ENCODE measurements around the gene ZNF786. TPM values are rescaled to one million over a fixed set of nuclear protein-coding genes. Genes with fewer than 3 reads are reported as not detected.
A peak's percentile ranks its signal among the peaks of the same experiment; 100 is the strongest.

Gene ZNF786
- total and polyA plus RNA-seq, 9 of the 15 experiments (the other 6 are each of a cell fraction or from before 2014, with no cell fraction given), result 0.31 to 5.4 (median 3.0) TPM

- TF ChIP-seq ZNF512 (tag; IDR thresholded peaks at IDR 0.05) (no peak), ZNF324 (CRISPR knock-in tag; IDR thresholded peaks at IDR 0.05) (no peak), IRF9 (tag; IDR thresholded peaks at IDR 0.05) (no peak)
These were observed 36.2 kb upstream of the ZNF786 start (continued) for GRCh38 chr7:149126662-149127266.

DNA sequence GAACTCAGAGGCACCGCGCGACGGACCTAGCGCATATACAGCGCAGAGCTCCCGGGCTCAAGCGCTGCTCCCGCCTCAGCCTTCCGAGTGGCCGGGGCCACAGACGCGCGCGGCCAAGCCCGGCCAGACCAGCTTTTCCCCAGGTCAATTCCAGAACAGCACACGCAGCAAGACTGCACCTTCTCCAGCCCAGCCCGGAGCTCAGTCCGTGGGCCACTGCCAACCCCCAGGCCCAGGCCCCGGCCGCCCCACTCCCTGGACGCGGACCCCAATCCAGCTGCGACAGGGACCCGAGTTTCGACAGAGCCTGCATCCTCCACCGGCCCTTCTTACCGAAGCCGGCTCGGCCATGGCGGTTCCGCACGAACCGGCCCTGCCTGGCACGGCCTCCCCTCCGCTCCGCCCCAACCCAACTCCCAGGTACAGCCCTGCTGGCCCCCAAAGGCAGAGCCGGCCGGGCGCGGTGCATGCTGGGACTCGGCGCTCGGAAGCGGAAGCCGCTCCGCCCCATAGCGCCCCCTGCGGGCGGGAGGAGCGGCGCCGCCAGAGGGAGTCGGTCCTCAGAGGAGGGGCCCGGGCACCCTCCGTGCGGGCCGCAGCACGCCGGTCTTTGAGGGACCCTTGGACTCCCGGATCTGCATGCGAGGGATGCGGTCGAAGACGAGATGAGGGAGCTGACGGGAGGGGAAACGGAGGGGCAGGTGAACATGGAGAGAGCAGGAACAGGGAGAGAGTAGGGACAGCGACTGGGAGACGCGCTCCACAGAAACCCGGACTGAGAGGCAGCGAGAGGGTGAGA, 35.5 kb upstream of the ZNF786 start, which contains the start of gene ZNF425:
ZNF425 (minus strand) TSS at position 462 of the 799 bp plus-strand sequence; CDS start at position 351, 111 bp downstream.
- POLR2A ChIA-PET, result interaction anchor here (0.6 to 4.6 kb wide), 14 partner anchors 10 to 141 kb away, joined by 3 to 34 read pairs (median 4); partner anchors contain the start of gene ZNF398
- H3K27me3 ChIP-seq (ENCODE audit: control insufficient read depth in 2 of 2, insufficient read depth in 2 of 2, low read length in 2 of 2), result no peaks in the 10 kb centered on the region; a peak in 1 of 5 replicates
- DNase-seq (ENCODE audit: extremely low read depth in 1 of 4, low spot score in 3 of 4) (peak; percentile 97 to 99 (median 98)), FAIRE-seq (peak; percentile 58), ATAC-seq (peak; percentile 86)
- H3K4me1 ChIP-seq (replicated peaks in 1 of 2; ENCODE audit: control insufficient read depth in 2 of 2, insufficient read depth in 2 of 2, low read length in 2 of 2), result peaks cover 19 to 26% of the 10 kb centered on the region in 2 experiments
- in situ Hi-C loops (cut with MboI), result no loop called here
- no peaks in the 10 kb centered on the region for H3K9me1 ChIP-seq (ENCODE audit: control insufficient read depth, insufficient read depth, low read length)
- H3K9me3 ChIP-seq (replicated peaks; ENCODE audit: control insufficient read depth, insufficient read depth, low read depth, low read length), result peaks cover 9% of the 10 kb centered on the region
- TSS peak; percentile 68 for BruUV-seq (replicated peaks)
- H3K79me2 ChIP-seq (ENCODE audit: control insufficient read depth, insufficient read depth, low read length), result peaks cover 31% of the 10 kb centered on the region
- H3K27ac ChIP-seq (ENCODE audit: extremely low read depth, low read depth, low read length), result peak within 1 kb of the TSS; percentile 81
- H3K4me3 ChIP-seq, result peak within 1 kb of the TSS; percentile 98
- H2AFZ ChIP-seq (ENCODE audit: low read depth, low read length), result peak within 1 kb of the TSS; percentile 99
- peak within 1 kb of the TSS; percentile 100 for H3K4me2 ChIP-seq (ENCODE audit: insufficient read depth, low read length)
- H3K9ac ChIP-seq (ENCODE audit: insufficient read depth in 1 of 2, low read depth in 2 of 2, low read length in 2 of 2), result peak within 1 kb of the TSS; percentile 96 to 100
- 1% methylated on average over 71 of the region's 72 CpGs for WGBS (ENCODE audit: insufficient coverage, low coverage, missing lambda C conversion rate)
- CTCF ChIA-PET (ENCODE audit: low intra/inter-chr PET ratio), result interaction anchor here (0.5 to 2.5 kb wide), 7 partner anchors 15 to 616 kb away, joined by 3 to 23 read pairs (median 4); partner anchors contain the start of genes ZNF398 and ZNF746
- H4K20me1 ChIP-seq (replicated peaks; ENCODE audit: control insufficient read depth, insufficient read depth, low read length), result no peaks in the 10 kb centered on the region
- H3K36me3 ChIP-seq (ENCODE audit: control insufficient read depth, insufficient read depth, low read length), result peaks cover 13% of the 10 kb centered on the region; the same call in 2 of the 3 replicates
- intact Hi-C loops (cut with micrococcal nuclease), result loop anchor here (1.0 to 5.0 kb wide), 4 partner anchors 21 to 97 kb away; partner anchors contain the start of genes PDIA4, ZNF282 and ZNF398
- no peak for TF ChIP-seq NR4A1 (CRISPR knock-in tag; IDR thresholded peaks at IDR 0.05)
- TF ChIP-seq NR4A1 (tag; IDR thresholded peaks at IDR 0.05), result peak; percentile 84; the same call in 1 of the 2 replicates
- TF ChIP-seq ZNF407 (IDR thresholded peaks at IDR 0.05; ENCODE audit: low read depth), result no peak
- peak; percentile 68 for TF ChIP-seq SETDB1 (IDR thresholded peaks at IDR 0.05; ENCODE audit: low read length)
